DMS153 treated with DMSO at 0.1 percent for 48 hours (cell line): ENCODE measurements around the gene MYO5B.
A peak's percentile ranks its signal among the peaks of the same experiment; 100 is the strongest.
"Not testable (repeated sequence)": the region's sequence is repeated elsewhere in the genome, so short reads cannot be mapped to it uniquely, and the experiment has no call there.

Source experiments
- DNase-seq: peaks from one replicate; lab custom pipeline; 2025; ENCODE audit not compliant: unreplicated experiment; lab: John Stamatoyannopoulos, UW

Gene MYO5B

GRCh38 chr18:50194631-50195532 lies at the start of gene MYO5B:
MYO5B (minus strand) TSS chr18:50195147; CDS start chr18:50194793, 354 bp downstream.
- peak; percentile 59 for DNase-seq

DNA sequence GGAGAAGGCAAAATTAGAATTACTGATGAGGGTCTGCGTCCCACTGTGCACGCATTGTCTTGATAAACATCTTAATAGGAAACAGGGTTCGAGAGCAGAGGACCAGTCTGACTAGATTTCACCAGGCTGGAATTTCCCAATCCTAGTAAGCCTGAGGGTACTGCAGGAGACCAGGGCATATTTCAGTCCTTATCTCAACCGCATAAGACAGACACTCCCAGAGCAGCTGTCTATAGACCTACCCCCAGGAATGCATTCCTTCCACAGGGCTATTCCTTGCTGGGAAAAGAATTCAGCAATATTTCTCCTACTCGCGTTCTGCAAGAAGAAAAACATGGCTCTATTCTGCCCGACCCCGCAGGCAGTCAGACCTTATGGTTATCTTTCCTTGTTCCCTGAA lies 46.8 kb upstream of the MYO5B start:
- not testable (repeated sequence) for DNase-seq

- no peak for DNase-seq
These were observed 45.2 kb upstream of the MYO5B start for GRCh38 chr18:50240080-50240563.

DNA sequence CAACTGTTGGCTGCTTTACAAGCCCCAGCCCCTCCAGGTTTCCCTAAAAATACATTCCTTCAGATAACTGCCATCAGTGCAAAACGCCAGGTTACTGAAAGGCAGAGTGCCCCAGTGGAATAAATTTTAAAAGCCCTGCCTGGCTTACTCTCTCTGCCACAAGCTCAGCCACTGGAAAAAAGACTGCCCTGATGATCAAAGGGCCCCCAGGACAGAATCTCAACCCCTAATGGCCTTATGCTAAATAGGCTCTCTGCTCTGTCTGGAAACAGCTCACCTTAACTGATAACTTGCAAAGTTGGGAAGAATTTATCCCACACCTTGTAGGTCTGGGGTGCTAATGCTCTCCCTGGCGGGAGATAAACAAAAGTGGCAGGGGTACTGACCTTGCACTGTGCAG lies 37.5 kb upstream of the MYO5B start:
- no peak for DNase-seq

- no peak for DNase-seq
These were observed 36.7 kb upstream of the MYO5B start for GRCh38 chr18:50231621-50232020.

- DNase-seq: not testable (repeated sequence)
These were observed 25.3 kb upstream of the MYO5B start for GRCh38 chr18:50220249-50220648.

DNA sequence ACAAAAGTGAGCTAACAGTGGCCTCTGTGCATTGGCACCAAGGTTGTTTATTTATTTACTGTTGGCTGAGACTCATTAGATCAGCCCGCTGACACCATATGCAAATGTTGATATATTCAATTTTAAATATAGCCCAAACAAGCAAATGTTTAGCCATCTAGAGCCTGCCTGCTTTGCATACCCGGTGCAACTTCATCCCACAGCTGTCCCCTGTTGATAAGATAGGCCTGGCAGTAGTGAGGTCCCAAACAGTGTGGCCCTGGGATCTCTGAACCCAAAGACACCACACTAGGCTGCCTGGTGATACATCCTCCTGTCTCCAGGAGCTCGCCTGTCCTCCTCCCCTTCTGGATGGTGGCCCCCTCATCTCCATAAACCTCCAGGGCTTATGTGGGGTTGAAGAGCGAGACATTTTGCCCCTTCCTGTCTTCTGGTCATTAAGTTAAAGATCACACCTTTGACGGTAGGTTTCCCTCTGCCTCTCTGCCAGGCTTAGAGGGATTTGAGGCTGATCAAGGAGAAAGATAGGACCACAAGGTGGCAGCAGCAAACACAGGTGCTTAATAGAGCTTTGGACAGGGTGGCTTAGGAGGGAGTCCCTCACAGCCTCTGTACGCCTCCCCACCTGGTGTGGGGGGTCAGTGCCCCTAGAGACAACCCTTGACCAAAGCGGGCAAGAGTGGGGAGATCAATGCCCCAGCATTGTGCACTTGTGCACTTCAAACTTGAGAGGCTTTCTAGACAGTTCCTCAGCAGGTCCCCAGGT lies 23.7 kb upstream of the MYO5B start:
- DNase-seq: no peak

GRCh38 chr18:50209311-50209710 lies 14.4 kb upstream of the MYO5B start:
- no peak for DNase-seq

GRCh38 chr18:50207722-50208121 lies 12.8 kb upstream of the MYO5B start:
- DNase-seq: no peak

DNA sequence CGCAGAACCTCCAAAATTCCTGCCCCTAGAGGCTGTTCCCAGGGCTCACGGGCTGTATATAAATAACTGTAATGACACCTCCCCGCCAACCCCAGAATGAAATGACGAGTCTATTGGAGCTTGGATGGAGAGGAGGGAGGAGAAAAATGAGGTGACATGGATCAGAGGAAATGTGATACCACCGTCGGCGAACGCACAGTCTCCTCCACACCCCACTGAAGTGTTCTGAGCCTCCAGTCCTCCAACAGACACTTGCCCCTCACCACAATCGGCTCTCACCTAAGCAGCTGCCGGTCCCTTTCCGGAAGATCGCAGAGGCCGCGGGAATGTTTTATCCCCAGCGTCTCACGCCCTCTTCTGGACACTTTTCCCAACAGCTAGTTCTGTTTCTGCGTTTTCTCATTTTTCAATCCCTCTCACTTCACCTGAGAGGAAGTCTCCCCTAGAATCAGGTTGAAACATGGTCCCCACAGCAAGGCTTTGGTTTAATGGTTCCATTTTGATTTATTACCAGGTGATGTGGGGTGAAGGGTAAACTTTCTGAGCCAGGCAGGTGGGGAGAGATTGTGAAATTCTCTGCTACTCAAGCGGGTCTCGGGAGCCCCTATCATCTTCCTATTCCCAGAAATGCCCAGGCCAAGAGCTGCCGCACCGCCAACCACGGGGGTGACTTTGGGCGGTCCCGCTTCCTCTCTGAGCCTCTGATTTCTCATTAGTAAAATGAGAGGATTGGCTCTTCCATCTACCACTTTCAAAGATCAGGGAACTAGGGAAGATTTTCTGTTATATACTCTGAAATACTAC lies 9.1 kb upstream of the MYO5B start:
- DNase-seq: peak; percentile 82

DNA sequence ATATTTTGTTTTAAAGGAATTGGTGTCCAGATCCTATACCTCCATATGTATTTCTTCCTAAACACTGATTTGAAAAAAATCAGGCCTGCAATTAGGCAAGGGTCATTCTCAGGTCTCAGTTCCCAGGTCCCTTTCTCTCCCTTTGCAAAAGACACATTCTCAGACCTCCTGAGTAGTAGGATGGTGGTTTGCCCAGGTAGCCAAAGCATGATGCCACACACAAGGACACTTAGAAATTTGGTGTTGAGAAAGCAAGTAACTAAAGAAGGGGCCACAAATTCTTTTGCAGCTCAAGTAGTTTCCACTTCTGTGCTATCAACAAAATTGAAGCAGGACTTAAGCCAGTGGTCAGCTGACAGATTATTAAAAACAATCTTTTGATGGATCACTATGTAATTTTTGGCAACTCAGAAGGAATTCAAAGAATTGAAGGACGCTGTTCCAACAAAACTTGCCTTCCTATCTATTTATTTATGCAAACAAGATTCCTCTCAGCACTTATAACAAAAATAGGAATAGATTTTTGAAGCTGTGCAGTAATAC lies 6.6 kb upstream of the MYO5B start:
- no peak for DNase-seq

- no peak for DNase-seq
These were observed 5.0 kb upstream of the MYO5B start for GRCh38 chr18:50199921-50200320.

- no peak for DNase-seq
These were observed 4.5 kb upstream of the MYO5B start for GRCh38 chr18:50199346-50199855.

GRCh38 chr18:50196261-50196660 lies 1.3 kb upstream of the MYO5B start:
- no peak for DNase-seq

DNA sequence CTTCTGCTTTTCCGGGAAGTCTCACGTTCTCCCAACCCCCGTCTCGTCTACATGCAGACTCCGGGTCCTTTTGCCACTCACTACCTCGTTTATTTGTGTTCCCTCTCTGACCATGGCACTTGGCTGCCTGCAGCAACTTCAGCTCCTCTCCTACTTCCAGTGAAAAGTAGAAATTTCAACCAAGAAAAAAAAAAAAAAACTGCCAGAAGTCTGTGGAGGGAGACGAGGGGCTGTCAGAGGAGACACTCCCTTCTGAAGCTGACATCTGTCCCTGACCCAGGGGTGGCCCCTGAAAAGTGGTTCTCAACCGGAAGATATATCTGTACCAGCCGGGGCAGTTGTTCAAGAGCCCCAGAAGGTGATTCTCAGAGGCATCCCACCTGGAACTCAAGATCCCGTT lies 742 bp upstream of the MYO5B start:
- no peak for DNase-seq

- no peak for DNase-seq
These were observed 934 bp downstream of the MYO5B start for GRCh38 chr18:50193796-50194630.

- DNase-seq: no peak
These were observed 1.8 kb downstream of the MYO5B start for GRCh38 chr18:50192995-50193795.

DNA sequence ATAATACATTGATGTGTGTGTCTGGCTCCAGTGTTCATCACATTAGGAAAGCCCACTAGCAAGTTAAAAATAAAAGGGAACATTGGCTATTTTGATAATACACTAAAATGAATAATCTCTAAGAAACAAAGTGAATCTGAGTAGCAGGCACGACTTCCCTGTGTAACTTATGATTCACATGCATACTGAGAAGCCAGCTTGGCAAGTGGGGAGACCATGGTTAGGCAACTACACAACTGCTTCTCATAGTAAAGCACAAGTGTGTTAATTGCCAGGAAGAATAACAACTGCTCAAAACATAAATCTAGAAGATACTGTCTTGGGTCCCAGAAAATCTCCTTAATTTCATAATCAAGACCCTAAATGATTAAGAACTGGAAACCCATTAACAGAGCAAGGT lies 4.0 kb downstream of the MYO5B start:
- no peak for DNase-seq

GRCh38 chr18:50190236-50190635 lies 4.7 kb downstream of the MYO5B start:
- no peak for DNase-seq
